GM23338 (cell line): ENCODE measurements around the gene TOMM40. TPM values are rescaled to one million over a fixed set of nuclear protein-coding genes. Genes with fewer than 3 reads are reported as not detected.

Source experiments
- ATAC-seq: fragments of 200-7000 bp; cut with Tn5 transposase; 3 replicates; pipeline ENCODE4 v1.9.1; 2020
- DNase-seq: peaks from one replicate; pipeline ENCODE4 v3.0.0-alpha.2; 2015; ENCODE audit warnings: low spot score
- H2AFZ ChIP-seq: fragments of 200-600 bp; sonication (generic); 2 replicates; pipeline ENCODE4 v1.8.0; 2016; ENCODE audit warnings: antibody characterized with exemption, mild to moderate bottlenecking, moderate library complexity
- H3F3A ChIP-seq: fragments of 200-600 bp; sonication (generic); replicated peaks from 2 replicates; pipeline ENCODE4 v1.8.0; 2017; ENCODE audit warnings: antibody characterized with exemption, mixed run types, low read depth
- H3K27ac ChIP-seq: fragments of 200-600 bp; sonication (generic); 2 replicates; pipeline ENCODE4 v1.6.1; 2016; ENCODE audit warnings: low read depth
- H3K27me3 ChIP-seq: fragments of 200-600 bp; sonication (generic); 2 replicates; pipeline ENCODE4 v1.8.0; 2016; ENCODE audit warnings: mild to moderate bottlenecking, mixed run types, moderate library complexity; ENCODE audit not compliant: insufficient read depth
- H3K36me3 ChIP-seq: fragments of 200-600 bp; sonication (generic); 2 replicates; pipeline ENCODE4 v1.8.0; 2016; ENCODE audit warnings: mild to moderate bottlenecking; ENCODE audit not compliant: insufficient read depth
- H3K4me1 ChIP-seq: fragments of 200-600 bp; sonication (generic); 2 replicates; pipeline ENCODE4 v1.8.0; 2016; ENCODE audit warnings: mild to moderate bottlenecking, moderate library complexity; ENCODE audit not compliant: insufficient read depth
- H3K4me2 ChIP-seq: fragments of 200-600 bp; sonication (generic); 2 replicates; pipeline ENCODE4 v1.7.1; 2017; ENCODE audit warnings: mixed run types
- H3K4me3 ChIP-seq: fragments of 200-600 bp; sonication (generic); 2 replicates; pipeline ENCODE4 v1.6.1; 2016; ENCODE audit warnings: mixed run types
- H3K79me2 ChIP-seq: fragments of 200-600 bp; sonication (generic); replicated peaks from 2 replicates; pipeline ENCODE4 v1.8.0; 2017; ENCODE audit warnings: mild to moderate bottlenecking; ENCODE audit not compliant: insufficient read depth
- H3K9me2 ChIP-seq: fragments of 200-600 bp; sonication (generic); 2 replicates; pipeline ENCODE4 v1.8.0; 2017; ENCODE audit not compliant: insufficient read depth
- H4K20me1 ChIP-seq: fragments of 200-600 bp; sonication (generic); replicated peaks from 2 replicates; pipeline ENCODE4 v1.8.0; 2017; ENCODE audit warnings: mild to moderate bottlenecking; ENCODE audit not compliant: insufficient read depth
- H3K27ac Mint-ChIP-seq: 2 replicates; pipeline ENCODE4 v1.8.0; 2020; ENCODE audit warnings: inconsistent platforms, mild to moderate bottlenecking, moderate library complexity, mixed read lengths
- H3K27me3 Mint-ChIP-seq: 3 replicates; pipeline ENCODE4 v1.8.0; 2022; ENCODE audit warnings: low read depth, mild to moderate bottlenecking, moderate library complexity, mixed read lengths, inconsistent platforms; ENCODE audit not compliant: insufficient read depth, poor library complexity
- H3K36me3 Mint-ChIP-seq: 3 replicates; pipeline ENCODE4 v1.8.0; 2021; ENCODE audit warnings: low read depth, mild to moderate bottlenecking, inconsistent platforms, moderate library complexity, mixed read lengths
- H3K4me1 Mint-ChIP-seq: 3 replicates; pipeline ENCODE4 v1.8.0; 2020; ENCODE audit warnings: mild to moderate bottlenecking, inconsistent platforms, mixed read lengths
- H3K4me3 Mint-ChIP-seq: 3 replicates; pipeline ENCODE4 v1.8.0; 2021; ENCODE audit warnings: moderate library complexity, mild to moderate bottlenecking, inconsistent platforms, mixed read lengths
- H3K9me3 Mint-ChIP-seq: 3 replicates; pipeline ENCODE4 v1.8.0; 2020; ENCODE audit warnings: moderate library complexity, mild to moderate bottlenecking, inconsistent platforms, mixed read lengths
- CREB1 ChIP-seq: fragments of 250-450 bp; sonication (Bioruptor Pico); IDR thresholded peaks from 2 replicates; pipeline ENCODE4 v1.5.0; 2020; ENCODE audit warnings: low read depth, mild to moderate bottlenecking, moderate library complexity
- CTCF ChIP-seq, 2 experiments: fragments of 200-600 bp in 1 of 2; sonication (generic) in 1 of 2; conservative IDR thresholded peaks; 2 replicates each; pipeline versions ENCODE4 v1.5.1 to v1.6.1; 2016 to 2017; ENCODE audit warnings: antibody characterized with exemption in 2 of 2, low read depth in 2 of 2, mild to moderate bottlenecking in 2 of 2, moderate library complexity in 1 of 2
- ETS1 ChIP-seq: IDR thresholded peaks from 2 replicates; pipeline ENCODE4 v1.6.1; 2016; ENCODE audit warnings: antibody characterized with exemption
- EZH2 ChIP-seq: fragments of 200-600 bp; sonication (generic); IDR thresholded peaks from one replicate; pipeline ENCODE4 v1.8.0; 2017; ENCODE audit warnings: antibody characterized with exemption, mild to moderate bottlenecking, low read depth; ENCODE audit not compliant: unreplicated experiment
- EZH2phosphoT487 ChIP-seq: fragments of 200-600 bp; sonication (generic); IDR thresholded peaks from one replicate; pipeline ENCODE4 v1.8.1; 2018; ENCODE audit warnings: antibody characterized with exemption; ENCODE audit not compliant: unreplicated experiment
- JUNB ChIP-seq: IDR thresholded peaks from one replicate; pipeline ENCODE4 v1.6.1; 2016; ENCODE audit warnings: antibody characterized with exemption; ENCODE audit not compliant: unreplicated experiment
- NANOG ChIP-seq: IDR thresholded peaks from 2 replicates; pipeline ENCODE4 v1.6.1; 2016; ENCODE audit warnings: antibody characterized with exemption, borderline replicate concordance
- POLR2AphosphoS5 ChIP-seq: IDR thresholded peaks from 2 replicates; pipeline ENCODE4 v1.6.1; 2016; ENCODE audit warnings: antibody characterized with exemption, low read depth
- REST ChIP-seq: IDR thresholded peaks from one replicate; pipeline ENCODE4 v1.6.1; 2018; ENCODE audit warnings: antibody characterized with exemption; ENCODE audit not compliant: unreplicated experiment
- ZNF114 ChIP-seq: fragments of 250-450 bp; sonication (Bioruptor Pico); IDR thresholded peaks from 2 replicates; pipeline ENCODE4 v1.5.0; 2020; ENCODE audit warnings: mild to moderate bottlenecking, moderate library complexity
- ZNF331 ChIP-seq: fragments of 250-450 bp; sonication (Bioruptor Pico); IDR thresholded peaks from 2 replicates; pipeline ENCODE4 v1.5.0; 2020; ENCODE audit warnings: low read depth, mild to moderate bottlenecking, moderate library complexity
- polyA plus RNA-seq: library from polyadenylated mRNA; unstranded; fragments of >200 nt; fragmentation: Nextera tagmentation; extraction: Ambion mirVana; gene quantifications from 2 replicates; pipeline ENCODE4 v1.2.1, GENCODE V29; 2016
- total RNA-seq: library from RNA; depleted of rRNA; stranded (reverse); fragments of >200 nt; shearing (Covaris generic); gene quantifications from 2 replicates; pipeline ENCODE4 v1.2.3, GENCODE V29; 2014

TOMM40 gene
- total and polyA plus RNA-seq, 2 experiments from 2014 or later, result 142 to 273 TPM

GRCh38 chr19:44878120-44878865, 12.8 kb upstream of the TOMM40 start (continued):
- no peak for TF ChIP-seq POLR2AphosphoS5
- TF ChIP-seq ZNF331, result no peak

- ATAC-seq (peak; percentile 15), DNase-seq (peak; percentile 51)
- Histone ChIP-seq H3K4me1 (peaks cover 46% of the 10 kb centered on the region), H3F3A (peaks cover 17% of the 10 kb centered on the region; the same call in 1 of the 2 replicates), H3K36me3 (peaks cover 14% of the 10 kb centered on the region), H3K79me2 (no peaks in the 10 kb centered on the region), H3K4me2 (no peak overlapping the region), H4K20me1 (peaks cover 11% of the 10 kb centered on the region; the same call in 1 of the 2 replicates), H3K4me3 (no peak overlapping the region), H2AFZ (no peak overlapping the region), H3K9me2 (no peaks in the 10 kb centered on the region), H3K27ac (no peak overlapping the region), H3K27me3 (no peaks in the 10 kb centered on the region)
- TF ChIP-seq CREB1, result no peak
- no peak for TF ChIP-seq EZH2phosphoT487
- TF ChIP-seq REST, result no peak
- no peak for TF ChIP-seq CTCF (conservative IDR thresholded peaks at IDR 0.05; ENCODE audit: low read depth in 2 of 2)
- no peak for TF ChIP-seq POLR2AphosphoS5
- no peak for TF ChIP-seq ZNF114 (CRISPR knock-in tag)
- TF ChIP-seq EZH2, result no peak
- TF ChIP-seq ETS1, result no peak
- no peak for TF ChIP-seq JUNB
- no peak for TF ChIP-seq ZNF331
- no peak for TF ChIP-seq NANOG
- peaks cover 17% of the 10 kb centered on the region for H3K27me3 Mint-ChIP-seq
- no peaks in the 10 kb centered on the region for H3K9me3 Mint-ChIP-seq
- peak overlapping the region; percentile 21; the same call in 1 of the 3 replicates for H3K4me3 Mint-ChIP-seq
- H3K27ac Mint-ChIP-seq, result peak overlapping the region; percentile 84
- H3K36me3 Mint-ChIP-seq, result peaks cover 48% of the 10 kb centered on the region
- peaks cover 51% of the 10 kb centered on the region for H3K4me1 Mint-ChIP-seq
Observed at GRCh38 chr19:44879309-44880065, 11.6 kb upstream of the TOMM40 start.
